Measurements from ENCODE around the gene ZFHX3.

GRCh38 chr16:72865835-72866234, 182.1 kb downstream of the ZFHX3 start:
- TF ChIP-seq EZH2 (IDR thresholded peaks at IDR 0.05) (no peak), POLR2AphosphoS5 (IDR thresholded peaks at IDR 0.05; ENCODE audit: borderline replicate concordance, low read depth, low read length) (no peak), FOXP2 (optimal IDR thresholded peaks at IDR 0.05; ENCODE audit: control extremely low read depth, extremely low read length, insufficient read depth) (no peak)

All from SK-N-MC (cell line).